Measurements from ENCODE around the gene SDC3.

Gene SDC3

GRCh38 chr1:30891227-30891552 lies 17.4 kb downstream of the SDC3 start:
- no peak for DNase-seq (ENCODE audit: extremely low read depth in 1 of 2, low read depth in 1 of 2)

- DNase-seq (ENCODE audit: extremely low read depth in 1 of 2, low read depth in 1 of 2), result no peak
These were observed 17.9 kb downstream of the SDC3 start for GRCh38 chr1:30890502-30891226.

- no peak for DNase-seq (ENCODE audit: extremely low read depth in 1 of 2, low read depth in 1 of 2)
These were observed 19.0 kb downstream of the SDC3 start for GRCh38 chr1:30889511-30889910.

GRCh38 chr1:30888975-30889374 lies 19.6 kb downstream of the SDC3 start:
- DNase-seq (ENCODE audit: extremely low read depth in 1 of 2, low read depth in 1 of 2), result no peak

- no peak for DNase-seq (ENCODE audit: extremely low read depth in 1 of 2, low read depth in 1 of 2)
These were observed 20.2 kb downstream of the SDC3 start for GRCh38 chr1:30888391-30888790.

- no peak for DNase-seq (ENCODE audit: extremely low read depth in 1 of 2, low read depth in 1 of 2)
These were observed 20.9 kb downstream of the SDC3 start for GRCh38 chr1:30887485-30888315.

- DNase-seq (ENCODE audit: extremely low read depth in 1 of 2, low read depth in 1 of 2), result no peak
These were observed 21.7 kb downstream of the SDC3 start for GRCh38 chr1:30886710-30887428.

- no peak for DNase-seq (ENCODE audit: extremely low read depth in 1 of 2, low read depth in 1 of 2)
These were observed 22.7 kb downstream of the SDC3 start for GRCh38 chr1:30885570-30886522.

GRCh38 chr1:30884723-30885122 lies 23.8 kb downstream of the SDC3 start:
- DNase-seq (ENCODE audit: extremely low read depth in 1 of 2, low read depth in 1 of 2), result no peak

- no peak for DNase-seq (ENCODE audit: extremely low read depth in 1 of 2, low read depth in 1 of 2)
These were observed 25.0 kb downstream of the SDC3 start for GRCh38 chr1:30883389-30884172.

GRCh38 chr1:30882678-30883388 lies 25.7 kb downstream of the SDC3 start:
- DNase-seq (ENCODE audit: extremely low read depth in 1 of 2, low read depth in 1 of 2), result no peak

- DNase-seq (ENCODE audit: extremely low read depth in 1 of 2, low read depth in 1 of 2), result no peak
These were observed 27.0 kb downstream of the SDC3 start for GRCh38 chr1:30881319-30882181.

GRCh38 chr1:30880678-30881318 lies 27.8 kb downstream of the SDC3 start:
- no peak for DNase-seq (ENCODE audit: extremely low read depth in 1 of 2, low read depth in 1 of 2)

- DNase-seq (ENCODE audit: extremely low read depth in 1 of 2, low read depth in 1 of 2), result no peak
These were observed 28.4 kb downstream of the SDC3 start for GRCh38 chr1:30879940-30880677.

- no peak for DNase-seq (ENCODE audit: extremely low read depth in 1 of 2, low read depth in 1 of 2)
These were observed 29.3 kb downstream of the SDC3 start for GRCh38 chr1:30879126-30879786.

GRCh38 chr1:30878559-30878958 lies 30.0 kb downstream of the SDC3 start:
- DNase-seq (ENCODE audit: extremely low read depth in 1 of 2, low read depth in 1 of 2), result no peak

- no peak for DNase-seq (ENCODE audit: extremely low read depth in 1 of 2, low read depth in 1 of 2)
These were observed 30.5 kb downstream of the SDC3 start for GRCh38 chr1:30878016-30878415.
